Type B pancreatic cell (in vitro differentiated cells): ENCODE measurements around the gene TRPC3. TPM values are rescaled to one million over a fixed set of nuclear protein-coding genes. Genes with fewer than 3 reads are reported as not detected.

Experiments used
- DNase-seq: peaks from one replicate; pipeline ENCODE4 v3.0.0; 2021; ENCODE audit warnings: mixed read lengths; ENCODE audit not compliant: unreplicated experiment; ENCODE audit errors: extremely low spot score
- H3K27ac Mint-ChIP-seq: 2 replicates; pipeline ENCODE4 v1.8.0; 2021; ENCODE audit warnings: mild to moderate bottlenecking, mixed read lengths
- H3K27me3 Mint-ChIP-seq: 2 replicates; pipeline ENCODE4 v1.8.0; 2021; ENCODE audit warnings: mixed read lengths
- H3K36me3 Mint-ChIP-seq: 2 replicates; pipeline ENCODE4 v1.8.0; 2021; ENCODE audit warnings: mixed read lengths
- H3K4me1 Mint-ChIP-seq: one replicate; pipeline ENCODE4 v1.8.0; 2021; ENCODE audit warnings: mixed read lengths; ENCODE audit not compliant: unreplicated experiment
- H3K4me3 Mint-ChIP-seq: 2 replicates; pipeline ENCODE4 v1.8.0; 2021; ENCODE audit warnings: mild to moderate bottlenecking, mixed read lengths
- H3K9me3 Mint-ChIP-seq: 2 replicates; pipeline ENCODE4 v1.8.0; 2021; ENCODE audit warnings: mixed read lengths
- CTCF ChIP-seq: fragments of 200-600 bp; sonication (generic); conservative IDR thresholded peaks from 2 replicates; pipeline ENCODE4 v1.5.0; 2021; ENCODE audit warnings: antibody characterized with exemption, mild to moderate bottlenecking
- total RNA-seq: library from RNA; stranded (reverse); gene quantifications from 2 replicates; pipeline ENCODE4 v1.2.1, GENCODE V29; 2021; ENCODE audit warnings: low replicate concordance

TRPC3 gene
- total RNA-seq, 1 donor from 2014 or later = 1.0 TPM

- peak; percentile 68 for DNase-seq
- no peak for TF ChIP-seq CTCF
- no peaks in the 10 kb centered on the region for H3K9me3 Mint-ChIP-seq
- H3K27me3 Mint-ChIP-seq = peaks cover 76% of the 10 kb centered on the region
- no peaks in the 10 kb centered on the region for H3K36me3 Mint-ChIP-seq
- no peaks in the 10 kb centered on the region for H3K4me1 Mint-ChIP-seq
- peak overlapping the region; percentile 87 for H3K4me3 Mint-ChIP-seq
- H3K27ac Mint-ChIP-seq = peak overlapping the region; percentile 20
Measured at GRCh38 chr4:121950680-121951520, 960 bp downstream of the TRPC3 start.

- no peaks in the 10 kb centered on the region for H3K4me1 Mint-ChIP-seq
- H3K27ac Mint-ChIP-seq = peak overlapping the region; percentile 20
- H3K9me3 Mint-ChIP-seq = no peaks in the 10 kb centered on the region
Measured at GRCh38 chr4:121950212-121950679, 1.6 kb downstream of the TRPC3 start.

GRCh38 chr4:121946644-121947043 is 5.2 kb downstream of the TRPC3 start:
- no peak overlapping the region for H3K27ac Mint-ChIP-seq
- no peaks in the 10 kb centered on the region for H3K9me3 Mint-ChIP-seq
- DNase-seq = no peak
- H3K4me3 Mint-ChIP-seq = no peak overlapping the region
- no peaks in the 10 kb centered on the region for H3K36me3 Mint-ChIP-seq
- H3K4me1 Mint-ChIP-seq = no peaks in the 10 kb centered on the region
- peaks cover 56% of the 10 kb centered on the region for H3K27me3 Mint-ChIP-seq
- TF ChIP-seq CTCF = no peak

More at GRCh38 chr4:121950212-121950679, 1.6 kb downstream of the TRPC3 start:
- Mint-ChIP-seq H3K36me3 (no peaks in the 10 kb centered on the region), H3K4me3 (peak overlapping the region; percentile 87), H3K27me3 (peaks cover 81% of the 10 kb centered on the region)
- peak; percentile 90 for DNase-seq
- TF ChIP-seq CTCF = peak; percentile 94

GRCh38 chr4:121943941-121944340 is 7.9 kb downstream of the TRPC3 start:
- H3K27me3 Mint-ChIP-seq = peaks cover 37% of the 10 kb centered on the region
- no peak for DNase-seq
- H3K9me3 Mint-ChIP-seq = no peaks in the 10 kb centered on the region
- peak; percentile 61 for TF ChIP-seq CTCF
- no peaks in the 10 kb centered on the region for H3K36me3 Mint-ChIP-seq
- no peak overlapping the region for H3K27ac Mint-ChIP-seq
- no peak overlapping the region for H3K4me3 Mint-ChIP-seq
- H3K4me1 Mint-ChIP-seq = peaks cover 12% of the 10 kb centered on the region

GRCh38 chr4:121939690-121940089 is 12.2 kb downstream of the TRPC3 start:
- H3K9me3 Mint-ChIP-seq = no peaks in the 10 kb centered on the region
- H3K27me3 Mint-ChIP-seq = peaks cover 6% of the 10 kb centered on the region
- DNase-seq = no peak
- no peak overlapping the region for H3K4me3 Mint-ChIP-seq
- TF ChIP-seq CTCF = no peak
- no peaks in the 10 kb centered on the region for H3K36me3 Mint-ChIP-seq
- no peak overlapping the region for H3K27ac Mint-ChIP-seq
- H3K4me1 Mint-ChIP-seq = peaks cover 12% of the 10 kb centered on the region
